ENCODE data around the gene GCDH. TPM values are rescaled to one million over a fixed set of nuclear protein-coding genes. Genes with fewer than 3 reads are reported as not detected.

GCDH gene
- total and polyA plus RNA-seq, 2 of the 8 experiments (the other 6 are each of a cell fraction or from before 2014, with no cell fraction given): 67.3 to 89.4 TPM

DNA sequence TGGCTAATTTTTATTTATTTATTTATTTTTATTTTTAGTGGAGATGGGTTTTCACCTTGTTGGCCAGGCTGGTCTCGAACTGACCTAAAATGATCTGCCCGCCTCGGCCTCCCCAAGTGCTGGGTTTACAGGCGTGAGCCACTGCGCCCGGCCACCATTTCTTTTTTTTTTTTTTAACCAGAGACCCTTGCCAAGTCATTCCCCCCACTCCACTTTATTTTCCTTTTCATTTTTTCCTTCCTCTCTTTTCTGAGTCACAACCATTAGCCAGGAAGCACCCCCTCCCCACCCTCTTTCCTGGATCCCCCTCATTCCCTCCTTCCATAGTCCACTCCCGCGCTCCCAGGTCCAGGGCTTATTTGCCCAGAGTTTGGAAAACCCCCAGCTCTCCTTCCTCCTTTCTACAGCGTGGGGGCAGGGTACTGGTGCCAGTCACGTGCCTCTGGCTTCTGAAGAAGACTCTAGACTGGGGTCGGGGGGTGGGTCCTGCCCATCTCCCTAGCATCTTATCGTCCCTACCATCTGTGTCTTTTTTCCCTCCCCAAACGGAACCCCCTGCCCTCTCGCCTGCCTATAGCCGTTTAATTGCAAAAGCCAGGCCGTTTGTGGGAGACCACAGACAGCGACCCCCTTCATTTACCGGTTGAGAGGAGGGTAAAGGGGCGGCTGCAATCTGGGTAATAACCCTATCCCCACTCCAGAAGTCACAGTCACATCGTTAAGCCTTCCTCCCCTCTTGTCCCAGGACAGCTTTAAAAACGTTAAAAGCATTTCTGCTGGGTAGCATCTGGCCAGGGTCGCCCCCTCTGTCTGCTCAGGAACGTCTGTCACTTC, 46.4 kb downstream of the GCDH start (continued):
- TF ChIP-seq, protein P1, sequence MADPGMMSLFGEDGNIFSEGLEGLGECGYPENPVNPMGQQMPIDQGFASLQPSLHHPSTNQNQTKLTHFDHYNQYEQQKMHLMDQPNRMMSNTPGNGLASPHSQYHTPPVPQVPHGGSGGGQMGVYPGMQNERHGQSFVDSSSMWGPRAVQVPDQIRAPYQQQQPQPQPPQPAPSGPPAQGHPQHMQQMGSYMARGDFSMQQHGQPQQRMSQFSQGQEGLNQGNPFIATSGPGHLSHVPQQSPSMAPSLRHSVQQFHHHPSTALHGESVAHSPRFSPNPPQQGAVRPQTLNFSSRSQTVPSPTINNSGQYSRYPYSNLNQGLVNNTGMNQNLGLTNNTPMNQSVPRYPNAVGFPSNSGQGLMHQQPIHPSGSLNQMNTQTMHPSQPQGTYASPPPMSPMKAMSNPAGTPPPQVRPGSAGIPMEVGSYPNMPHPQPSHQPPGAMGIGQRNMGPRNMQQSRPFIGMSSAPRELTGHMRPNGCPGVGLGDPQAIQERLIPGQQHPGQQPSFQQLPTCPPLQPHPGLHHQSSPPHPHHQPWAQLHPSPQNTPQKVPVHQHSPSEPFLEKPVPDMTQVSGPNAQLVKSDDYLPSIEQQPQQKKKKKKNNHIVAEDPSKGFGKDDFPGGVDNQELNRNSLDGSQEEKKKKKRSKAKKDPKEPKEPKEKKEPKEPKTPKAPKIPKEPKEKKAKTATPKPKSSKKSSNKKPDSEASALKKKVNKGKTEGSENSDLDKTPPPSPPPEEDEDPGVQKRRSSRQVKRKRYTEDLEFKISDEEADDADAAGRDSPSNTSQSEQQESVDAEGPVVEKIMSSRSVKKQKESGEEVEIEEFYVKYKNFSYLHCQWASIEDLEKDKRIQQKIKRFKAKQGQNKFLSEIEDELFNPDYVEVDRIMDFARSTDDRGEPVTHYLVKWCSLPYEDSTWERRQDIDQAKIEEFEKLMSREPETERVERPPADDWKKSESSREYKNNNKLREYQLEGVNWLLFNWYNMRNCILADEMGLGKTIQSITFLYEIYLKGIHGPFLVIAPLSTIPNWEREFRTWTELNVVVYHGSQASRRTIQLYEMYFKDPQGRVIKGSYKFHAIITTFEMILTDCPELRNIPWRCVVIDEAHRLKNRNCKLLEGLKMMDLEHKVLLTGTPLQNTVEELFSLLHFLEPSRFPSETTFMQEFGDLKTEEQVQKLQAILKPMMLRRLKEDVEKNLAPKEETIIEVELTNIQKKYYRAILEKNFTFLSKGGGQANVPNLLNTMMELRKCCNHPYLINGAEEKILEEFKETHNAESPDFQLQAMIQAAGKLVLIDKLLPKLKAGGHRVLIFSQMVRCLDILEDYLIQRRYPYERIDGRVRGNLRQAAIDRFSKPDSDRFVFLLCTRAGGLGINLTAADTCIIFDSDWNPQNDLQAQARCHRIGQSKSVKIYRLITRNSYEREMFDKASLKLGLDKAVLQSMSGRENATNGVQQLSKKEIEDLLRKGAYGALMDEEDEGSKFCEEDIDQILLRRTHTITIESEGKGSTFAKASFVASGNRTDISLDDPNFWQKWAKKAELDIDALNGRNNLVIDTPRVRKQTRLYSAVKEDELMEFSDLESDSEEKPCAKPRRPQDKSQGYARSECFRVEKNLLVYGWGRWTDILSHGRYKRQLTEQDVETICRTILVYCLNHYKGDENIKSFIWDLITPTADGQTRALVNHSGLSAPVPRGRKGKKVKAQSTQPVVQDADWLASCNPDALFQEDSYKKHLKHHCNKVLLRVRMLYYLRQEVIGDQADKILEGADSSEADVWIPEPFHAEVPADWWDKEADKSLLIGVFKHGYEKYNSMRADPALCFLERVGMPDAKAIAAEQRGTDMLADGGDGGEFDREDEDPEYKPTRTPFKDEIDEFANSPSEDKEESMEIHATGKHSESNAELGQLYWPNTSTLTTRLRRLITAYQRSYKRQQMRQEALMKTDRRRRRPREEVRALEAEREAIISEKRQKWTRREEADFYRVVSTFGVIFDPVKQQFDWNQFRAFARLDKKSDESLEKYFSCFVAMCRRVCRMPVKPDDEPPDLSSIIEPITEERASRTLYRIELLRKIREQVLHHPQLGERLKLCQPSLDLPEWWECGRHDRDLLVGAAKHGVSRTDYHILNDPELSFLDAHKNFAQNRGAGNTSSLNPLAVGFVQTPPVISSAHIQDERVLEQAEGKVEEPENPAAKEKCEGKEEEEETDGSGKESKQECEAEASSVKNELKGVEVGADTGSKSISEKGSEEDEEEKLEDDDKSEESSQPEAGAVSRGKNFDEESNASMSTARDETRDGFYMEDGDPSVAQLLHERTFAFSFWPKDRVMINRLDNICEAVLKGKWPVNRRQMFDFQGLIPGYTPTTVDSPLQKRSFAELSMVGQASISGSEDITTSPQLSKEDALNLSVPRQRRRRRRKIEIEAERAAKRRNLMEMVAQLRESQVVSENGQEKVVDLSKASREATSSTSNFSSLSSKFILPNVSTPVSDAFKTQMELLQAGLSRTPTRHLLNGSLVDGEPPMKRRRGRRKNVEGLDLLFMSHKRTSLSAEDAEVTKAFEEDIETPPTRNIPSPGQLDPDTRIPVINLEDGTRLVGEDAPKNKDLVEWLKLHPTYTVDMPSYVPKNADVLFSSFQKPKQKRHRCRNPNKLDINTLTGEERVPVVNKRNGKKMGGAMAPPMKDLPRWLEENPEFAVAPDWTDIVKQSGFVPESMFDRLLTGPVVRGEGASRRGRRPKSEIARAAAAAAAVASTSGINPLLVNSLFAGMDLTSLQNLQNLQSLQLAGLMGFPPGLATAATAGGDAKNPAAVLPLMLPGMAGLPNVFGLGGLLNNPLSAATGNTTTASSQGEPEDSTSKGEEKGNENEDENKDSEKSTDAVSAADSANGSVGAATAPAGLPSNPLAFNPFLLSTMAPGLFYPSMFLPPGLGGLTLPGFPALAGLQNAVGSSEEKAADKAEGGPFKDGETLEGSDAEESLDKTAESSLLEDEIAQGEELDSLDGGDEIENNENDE (IDR thresholded peaks at IDR 0.05; ENCODE audit: insufficient replicate concordance, low read length): no peak
- peak; percentile 54 for TF ChIP-seq ASH2L (IDR thresholded peaks at IDR 0.05; ENCODE audit: low read length)
- TF ChIP-seq POLR2AphosphoS5 (IDR thresholded peaks at IDR 0.05; ENCODE audit: low read depth, low read length): no peak
- TF ChIP-seq TEAD4 (IDR thresholded peaks at IDR 0.05; ENCODE audit: low read depth, low read length): no peak
- TF ChIP-seq HDAC2 (IDR thresholded peaks at IDR 0.05; ENCODE audit: borderline replicate concordance in 1 of 2, low read depth in 2 of 2, low read length in 2 of 2): peak in 1 of 2 experiments; percentile 54; a peak in 1 of 4 replicates
- TF ChIP-seq TAF7 (optimal IDR thresholded peaks at IDR 0.05; ENCODE audit: borderline replicate concordance, low read depth, low read length): no peak
- TF ChIP-seq NRF1 (IDR thresholded peaks at IDR 0.05; ENCODE audit: low read depth, low read length): no peak
- TF ChIP-seq TCF12 (IDR thresholded peaks at IDR 0.05; ENCODE audit: low read depth, low read length): 0 out of 2 replicates have a peak, but pooled peaks have one; percentile 35
